Measurements from ENCODE around the gene PDK2. TPM values are rescaled to one million over a fixed set of nuclear protein-coding genes. Genes with fewer than 3 reads are reported as not detected.

The PDK2 gene
- total RNA-seq, 1 donor from 2014 or later, result 12.6 TPM

GRCh38 chr17:50098583-50098982 lies 3.4 kb downstream of the PDK2 start:
- no peak overlapping the region for H3K4me3 ChIP-seq
- H3K79me2 ChIP-seq (ENCODE audit: low read depth), result peaks cover 13% of the 10 kb centered on the region
- H3K9me3 ChIP-seq (ENCODE audit: low read depth), result no peaks in the 10 kb centered on the region
- Mint-ChIP-seq H3K36me3 (peaks cover 7% of the 10 kb centered on the region), H3K4me1 (peaks cover 50% of the 10 kb centered on the region), H3K9me3 (no peaks in the 10 kb centered on the region), H3K27ac (no peak overlapping the region), H3K27me3 (ENCODE audit: insufficient read depth, low read depth) (peaks cover 20% of the 10 kb centered on the region), H3K4me3 (no peak overlapping the region)
- no peak for DNase-seq (ENCODE audit: low spot score)
- no peak overlapping the region for H3K4me2 ChIP-seq
- TF ChIP-seq CTCF (IDR thresholded peaks at IDR 0.05) (no peak), EZH2 (IDR thresholded peaks at IDR 0.05) (no peak), EZH2phosphoT487 (IDR thresholded peaks at IDR 0.05) (no peak)
- no peak overlapping the region for H2AFZ ChIP-seq (replicated peaks)
- peaks cover 22% of the 10 kb centered on the region for H3K4me1 ChIP-seq
- peaks cover 4% of the 10 kb centered on the region for H3F3A ChIP-seq (ENCODE audit: low read depth)
- H3K27me3 ChIP-seq, result no peaks in the 10 kb centered on the region
- no peak overlapping the region for H3K27ac ChIP-seq
- H3K9ac ChIP-seq, result no peak overlapping the region
- H3K36me3 ChIP-seq, result no peaks in the 10 kb centered on the region
- H4K20me1 ChIP-seq (ENCODE audit: low read depth), result peaks cover 7% of the 10 kb centered on the region

DNA sequence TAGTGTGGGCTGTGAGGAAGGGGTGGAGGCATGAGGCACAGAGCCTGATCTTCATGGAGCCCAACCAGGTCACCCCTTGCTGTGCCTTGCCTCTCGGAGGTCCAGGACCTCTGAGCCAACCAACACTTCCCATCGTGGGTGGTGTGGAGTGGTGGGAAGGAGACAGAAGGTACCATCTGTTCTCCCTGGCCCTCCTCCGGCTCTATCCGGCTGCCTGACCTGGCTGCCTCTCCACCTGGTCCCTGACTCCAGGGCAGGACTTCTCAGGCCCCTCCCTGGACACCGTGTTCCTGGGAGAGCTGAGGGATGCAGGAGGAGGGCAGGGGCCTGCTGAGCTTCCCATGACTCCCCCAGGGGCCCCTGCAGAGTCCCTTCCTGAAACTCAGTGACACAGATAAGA lies 3.9 kb downstream of the PDK2 start:
- Histone ChIP-seq H3F3A (ENCODE audit: low read depth) (peaks cover 2% of the 10 kb centered on the region), H3K4me2 (no peak overlapping the region), H3K9ac (no peak overlapping the region), H4K20me1 (ENCODE audit: low read depth) (peaks cover 7% of the 10 kb centered on the region), H3K27me3 (no peaks in the 10 kb centered on the region), H3K27ac (no peak overlapping the region), H2AFZ (replicated peaks) (no peak overlapping the region), H3K36me3 (no peaks in the 10 kb centered on the region), H3K4me3 (no peak overlapping the region), H3K4me1 (peaks cover 22% of the 10 kb centered on the region), H3K9me3 (ENCODE audit: low read depth) (no peaks in the 10 kb centered on the region), H3K79me2 (ENCODE audit: low read depth) (peaks cover 13% of the 10 kb centered on the region)
- H3K36me3 Mint-ChIP-seq, result peaks cover 7% of the 10 kb centered on the region
- H3K4me1 Mint-ChIP-seq, result peaks cover 46% of the 10 kb centered on the region
- no peaks in the 10 kb centered on the region for H3K9me3 Mint-ChIP-seq
- TF ChIP-seq CTCF (IDR thresholded peaks at IDR 0.05), result no peak
- no peak for TF ChIP-seq EZH2 (IDR thresholded peaks at IDR 0.05)
- no peak overlapping the region for H3K4me3 Mint-ChIP-seq
- H3K27ac Mint-ChIP-seq, result no peak overlapping the region
- no peak for DNase-seq (ENCODE audit: low spot score)
- H3K27me3 Mint-ChIP-seq (ENCODE audit: insufficient read depth, low read depth), result peaks cover 17% of the 10 kb centered on the region

- Mint-ChIP-seq H3K27ac (peak overlapping the region; percentile 89), H3K27me3 (ENCODE audit: insufficient read depth, low read depth) (peaks cover 17% of the 10 kb centered on the region), H3K4me3 (no peak overlapping the region), H3K4me1 (peaks cover 39% of the 10 kb centered on the region), H3K36me3 (peaks cover 7% of the 10 kb centered on the region), H3K9me3 (no peaks in the 10 kb centered on the region)
- no peak overlapping the region for H3K4me3 ChIP-seq
- DNase-seq (ENCODE audit: low spot score), result no peak
- no peak overlapping the region for H3K27ac ChIP-seq
- peaks cover 20% of the 10 kb centered on the region for H3K4me1 ChIP-seq
- no peaks in the 10 kb centered on the region for H3K9me3 ChIP-seq (ENCODE audit: low read depth)
- H3F3A ChIP-seq (ENCODE audit: low read depth), result no peaks in the 10 kb centered on the region
- H4K20me1 ChIP-seq (ENCODE audit: low read depth), result peaks cover 7% of the 10 kb centered on the region
- no peak overlapping the region for H3K4me2 ChIP-seq
- no peak overlapping the region for H3K9ac ChIP-seq
- H3K36me3 ChIP-seq, result no peaks in the 10 kb centered on the region
- peaks cover 11% of the 10 kb centered on the region for H3K79me2 ChIP-seq (ENCODE audit: low read depth)
- H3K27me3 ChIP-seq, result no peaks in the 10 kb centered on the region
- no peak overlapping the region for H2AFZ ChIP-seq (replicated peaks)
- TF ChIP-seq EZH2 (IDR thresholded peaks at IDR 0.05), result no peak
- no peak for TF ChIP-seq EZH2phosphoT487 (IDR thresholded peaks at IDR 0.05)
Observed at GRCh38 chr17:50100480-50100883, 5.3 kb downstream of the PDK2 start.

GRCh38 chr17:50100921-50101345 lies 5.8 kb downstream of the PDK2 start:
- H3K9me3 ChIP-seq (ENCODE audit: low read depth), result no peaks in the 10 kb centered on the region
- DNase-seq (ENCODE audit: low spot score), result no peak
- no peaks in the 10 kb centered on the region for H3K27me3 ChIP-seq
- Mint-ChIP-seq H3K4me3 (no peak overlapping the region), H3K9me3 (no peaks in the 10 kb centered on the region), H3K27me3 (ENCODE audit: insufficient read depth, low read depth) (peaks cover 18% of the 10 kb centered on the region), H3K4me1 (peaks cover 35% of the 10 kb centered on the region), H3K27ac (peak overlapping the region; percentile 89), H3K36me3 (peaks cover 7% of the 10 kb centered on the region)
- peaks cover 6% of the 10 kb centered on the region for H3K79me2 ChIP-seq (ENCODE audit: low read depth)
- H2AFZ ChIP-seq (replicated peaks), result no peak overlapping the region
- H4K20me1 ChIP-seq (ENCODE audit: low read depth), result peaks cover 7% of the 10 kb centered on the region
- H3K36me3 ChIP-seq, result no peaks in the 10 kb centered on the region
- no peaks in the 10 kb centered on the region for H3F3A ChIP-seq (ENCODE audit: low read depth)
- no peak overlapping the region for H3K4me3 ChIP-seq
- no peak overlapping the region for H3K9ac ChIP-seq
- TF ChIP-seq EZH2phosphoT487 (IDR thresholded peaks at IDR 0.05), result no peak
- TF ChIP-seq EZH2 (IDR thresholded peaks at IDR 0.05), result no peak
- TF ChIP-seq CTCF (IDR thresholded peaks at IDR 0.05), result no peak
- no peak overlapping the region for H3K27ac ChIP-seq
- peaks cover 18% of the 10 kb centered on the region for H3K4me1 ChIP-seq
- H3K4me2 ChIP-seq, result peak overlapping the region; percentile 26

Measured in neural progenitor cell (in vitro differentiated cells).